Measurements from ENCODE around the gene GABPB2. TPM values are rescaled to one million over a fixed set of nuclear protein-coding genes. Genes with fewer than 3 reads are reported as not detected.

The GABPB2 gene
- total and polyA plus RNA-seq, 2 of the 13 experiments (the other 11 are each of a cell fraction or from before 2014, with no cell fraction given) = 0.09 TPM; not detected in 1

DNA sequence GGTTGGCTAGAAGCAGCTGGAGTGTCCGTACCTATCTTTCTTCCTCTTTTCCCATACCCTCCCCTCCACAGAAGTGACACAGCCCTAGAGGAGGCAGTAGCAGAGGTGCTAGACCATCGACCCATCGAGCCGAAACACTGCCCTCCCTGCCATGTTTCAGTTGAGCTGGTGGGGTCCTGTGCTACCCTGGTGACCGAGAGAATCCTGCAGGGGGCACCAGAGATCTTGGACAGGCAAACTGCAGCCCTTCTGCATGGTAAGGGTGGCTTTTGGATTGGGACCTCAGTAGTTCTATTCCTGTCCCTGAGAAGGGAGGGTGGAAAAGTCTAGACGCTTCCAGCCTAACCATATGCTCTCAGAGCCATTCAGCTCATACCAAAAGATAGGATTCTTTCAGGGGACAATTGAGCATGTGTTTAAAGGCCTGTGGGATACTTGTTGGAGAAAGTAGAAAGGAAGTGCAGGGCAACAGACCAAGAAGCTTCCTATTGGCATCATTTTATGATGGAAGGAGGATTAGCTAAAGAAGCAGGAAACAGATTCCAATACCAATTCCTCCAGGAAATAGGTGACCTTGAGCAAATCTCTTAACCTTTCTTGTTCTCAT is 45.9 kb upstream of the GABPB2 start (continued):
- TF ChIP-seq HMGXB4 (CRISPR knock-in tag; IDR thresholded peaks at IDR 0.05; ENCODE audit: borderline replicate concordance in 1 of 2, low read depth in 1 of 2) = peak in 1 of 2 experiments; percentile 56; a peak in 1 of 4 replicates
- TF ChIP-seq STAG1 (CRISPR knock-in tag; IDR thresholded peaks at IDR 0.05) = peak; percentile 80

DNA sequence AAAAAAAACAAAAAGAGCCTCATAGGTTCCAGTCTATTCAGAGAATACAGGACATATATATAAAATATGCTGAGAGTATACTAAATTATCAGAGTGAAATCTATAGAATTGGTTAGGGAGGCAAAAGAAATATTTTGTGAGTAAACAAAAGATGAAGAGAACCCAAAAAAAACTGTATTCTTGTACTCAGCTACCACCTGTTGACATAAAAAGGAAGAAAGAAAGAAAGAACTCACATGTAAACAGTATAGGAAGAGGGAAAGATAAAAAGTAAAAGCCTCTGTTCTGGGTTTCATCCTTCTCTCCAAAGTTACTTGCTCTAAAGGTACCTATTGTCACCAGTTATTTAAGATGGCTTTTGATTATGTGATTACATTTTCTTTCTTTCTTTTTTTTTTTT is 44.1 kb upstream of the GABPB2 start:
- CTCF ChIA-PET (ENCODE audit: low intra/inter-chr PET ratio, low total read pairs) = no interaction called here

More for the DNA sequence above, 44.1 kb upstream of the GABPB2 start:
- H3K4me2 ChIP-seq (ENCODE audit: low read depth, low read length) = no peak overlapping the region
- no TSS peak for BruUV-seq (replicated peaks)
- H3K9me3 ChIP-seq (ENCODE audit: low read length) = no peaks in the 10 kb centered on the region
- peaks cover 10 to 52% of the 10 kb centered on the region in 2 experiments for H3K36me3 ChIP-seq (replicated peaks in 1 of 2; ENCODE audit: control insufficient read depth in 1 of 2, insufficient read depth in 2 of 2, low read length in 2 of 2)
- no peak for DNase-seq (ENCODE audit: low spot score)
- no peaks in the 10 kb centered on the region for H3K27me3 ChIP-seq (ENCODE audit: control insufficient read depth in 1 of 2, insufficient read depth in 2 of 2, low read length in 2 of 2)
- H3K79me2 ChIP-seq (ENCODE audit: insufficient read depth, low read length) = no peaks in the 10 kb centered on the region
- in situ Hi-C loops (cut with HindIII; ENCODE audit: extremely low pct_ligation_motif_present, low pct_unique_long_range_greater_than_20kb) = no loop called here
- no peak for ATAC-seq
- H4K20me1 ChIP-seq (ENCODE audit: insufficient read depth, low read length) = no peaks in the 10 kb centered on the region
- no peak overlapping the region for H3K9ac ChIP-seq (ENCODE audit: insufficient read depth, low read depth, low read length)
- TF ChIP-seq MTF1 (CRISPR knock-in tag; IDR thresholded peaks at IDR 0.05) (no peak), SP4 (CRISPR knock-in tag; IDR thresholded peaks at IDR 0.05) (no peak), ZNF142 (CRISPR knock-in tag; IDR thresholded peaks at IDR 0.05) (no peak), KDM3A (CRISPR knock-in tag; IDR thresholded peaks at IDR 0.05; ENCODE audit: low read depth) (no peak), ZNF512B (CRISPR knock-in tag; IDR thresholded peaks at IDR 0.05; ENCODE audit: borderline replicate concordance) (no peak), BRCA1 (CRISPR knock-in tag; IDR thresholded peaks at IDR 0.05) (no peak)
- no peaks in the 10 kb centered on the region for H3K4me1 ChIP-seq (ENCODE audit: insufficient read depth, low read length)
- intact Hi-C loops (cut with micrococcal nuclease; ENCODE audit: unreplicated experiment) = no loop called here
- no peak for FAIRE-seq
- H3K27ac ChIP-seq (ENCODE audit: extremely low read length, insufficient read depth, low read length) = no peak overlapping the region
- POLR2A ChIA-PET = no interaction called here
- no peak overlapping the region for H3K4me3 ChIP-seq (replicated peaks in 1 of 3; ENCODE audit: insufficient read depth in 1 of 3, low read depth in 2 of 3, low read length in 3 of 3)
- no peak overlapping the region for H2AFZ ChIP-seq (ENCODE audit: low read length)
